HG03095 (cell line): ENCODE data around the gene SRCIN1.
"Not testable (repeated sequence)": the region's sequence is repeated elsewhere in the genome, so short reads cannot be mapped to it uniquely, and the experiment has no call there.

ENCODE experiments used
- ATAC-seq: cut with Tn5 transposase; IDR thresholded peaks from one replicate; pipeline ENCODE4 v1.9.1; 2021; ENCODE audit warnings: moderate library complexity; ENCODE audit not compliant: unreplicated experiment

SRCIN1 gene

GRCh38 chr17:38551121-38551520 lies 54.6 kb downstream of the SRCIN1 start:
- no peak for ATAC-seq

GRCh38 chr17:38550661-38551060 lies 55.1 kb downstream of the SRCIN1 start:
- ATAC-seq, result no peak

- ATAC-seq, result no peak
These were observed 56.5 kb downstream of the SRCIN1 start for GRCh38 chr17:38549285-38549684.

GRCh38 chr17:38547444-38547843 lies 58.3 kb downstream of the SRCIN1 start:
- ATAC-seq, result no peak

- no peak for ATAC-seq
These were observed 59.4 kb downstream of the SRCIN1 start for GRCh38 chr17:38546396-38546795.

GRCh38 chr17:38545531-38546225 lies 60.1 kb downstream of the SRCIN1 start:
- ATAC-seq, result no peak

- ATAC-seq, result no peak
These were observed 60.9 kb downstream of the SRCIN1 start for GRCh38 chr17:38544839-38545209.

- ATAC-seq, result no peak
These were observed 61.4 kb downstream of the SRCIN1 start for GRCh38 chr17:38544175-38544838.

- ATAC-seq, result no peak
These were observed 62.2 kb downstream of the SRCIN1 start for GRCh38 chr17:38543403-38544174.

- no peak for ATAC-seq
These were observed 63.5 kb downstream of the SRCIN1 start for GRCh38 chr17:38542286-38542685.

GRCh38 chr17:38541281-38541680 lies 64.5 kb downstream of the SRCIN1 start:
- ATAC-seq, result no peak

- ATAC-seq, result no peak
These were observed 65.2 kb downstream of the SRCIN1 start for GRCh38 chr17:38540514-38541045.

- ATAC-seq, result no peak
These were observed 66.4 kb downstream of the SRCIN1 start for GRCh38 chr17:38539386-38539785.

GRCh38 chr17:38538906-38539305 lies 66.8 kb downstream of the SRCIN1 start:
- ATAC-seq, result no peak

- ATAC-seq, result no peak
These were observed 69.1 kb downstream of the SRCIN1 start for GRCh38 chr17:38536661-38537060.

GRCh38 chr17:38535886-38536285 lies 69.9 kb downstream of the SRCIN1 start:
- no peak for ATAC-seq

GRCh38 chr17:38534498-38534885 lies 71.3 kb downstream of the SRCIN1 start:
- no peak for ATAC-seq

GRCh38 chr17:38533866-38534497 lies 71.8 kb downstream of the SRCIN1 start:
- ATAC-seq, result no peak

GRCh38 chr17:38533241-38533640 lies 72.5 kb downstream of the SRCIN1 start:
- no peak for ATAC-seq

- no peak for ATAC-seq
These were observed 73.3 kb downstream of the SRCIN1 start for GRCh38 chr17:38532451-38532850.

GRCh38 chr17:38531761-38532160 lies 74.0 kb downstream of the SRCIN1 start:
- not testable (repeated sequence) for ATAC-seq
